Fibroblast of lung (primary cell): ENCODE data around the gene KIAA0232. TPM values are rescaled to one million over a fixed set of nuclear protein-coding genes. Genes with fewer than 3 reads are reported as not detected.

Source experiments
- DNase-seq, 2 donors: peaks; one replicate each; pipeline versions ENCODE4 v3.0.0 to v3.0.0-alpha.2; 2010; ENCODE audit warnings: low read depth in 2 of 2
- H2AFZ ChIP-seq: 2 replicates; pipeline ENCODE4 v1.5.1; 2012; ENCODE audit warnings: low read length, control low read depth, inconsistent platforms
- H3K27ac ChIP-seq: 2 replicates; pipeline ENCODE4 v1.5.1; 2011; ENCODE audit warnings: low read length, control low read depth; ENCODE audit not compliant: insufficient read depth
- H3K27me3 ChIP-seq: 2 replicates; pipeline ENCODE4 v1.5.1; 2011; ENCODE audit warnings: mild to moderate bottlenecking, low read length; ENCODE audit not compliant: control insufficient read depth, insufficient read depth
- H3K36me3 ChIP-seq: 2 replicates; pipeline ENCODE4 v1.5.1; 2011; ENCODE audit warnings: low read length; ENCODE audit not compliant: control insufficient read depth, insufficient read depth
- H3K4me1 ChIP-seq: 2 replicates; pipeline ENCODE4 v1.5.1; 2011; ENCODE audit warnings: low read length; ENCODE audit not compliant: control insufficient read depth, insufficient read depth; ENCODE audit errors: extremely low read depth
- H3K4me2 ChIP-seq: 2 replicates; pipeline ENCODE4 v1.5.1; 2011; ENCODE audit warnings: low read length, control low read depth; ENCODE audit not compliant: insufficient read depth; ENCODE audit errors: extremely low read depth
- H3K4me3 ChIP-seq, 4 experiments: fragments of 200-600 bp in 1 of 4; sonication (generic) in 1 of 4; replicated peaks in 1 of 4; 2 replicates each; pipeline ENCODE4 v1.5.1; 2011 to 2016; ENCODE audit warnings: low read length in 4 of 4, low read depth in 3 of 4, mild to moderate bottlenecking in 3 of 4, control low read depth in 2 of 4, inconsistent platforms in 1 of 4, mixed read lengths in 1 of 4; ENCODE audit not compliant: insufficient read depth in 1 of 4; ENCODE audit errors: control extremely low read depth in 1 of 4
- H3K79me2 ChIP-seq: 2 replicates; pipeline ENCODE4 v1.5.1; 2012; ENCODE audit warnings: mild to moderate bottlenecking, low read length, inconsistent platforms; ENCODE audit not compliant: control insufficient read depth, insufficient read depth
- H3K9ac ChIP-seq: 2 replicates; pipeline ENCODE4 v1.5.1; 2011; ENCODE audit warnings: mild to moderate bottlenecking, low read length, control low read depth; ENCODE audit not compliant: insufficient read depth
- H3K9me3 ChIP-seq: 2 replicates; pipeline ENCODE4 v1.5.1; 2012; ENCODE audit warnings: low read depth, low read length; ENCODE audit not compliant: control insufficient read depth, insufficient read depth
- H4K20me1 ChIP-seq: 2 replicates; pipeline ENCODE4 v1.5.1; 2011; ENCODE audit warnings: low read length; ENCODE audit not compliant: control insufficient read depth, insufficient read depth; ENCODE audit errors: extremely low read depth
- CTCF ChIP-seq, 2 donors: IDR thresholded peaks in 1 of 2; conservative IDR thresholded peaks in 1 of 2; 1 replicate in 1 of 2; 2 replicates in 1 of 2; pipeline ENCODE4 v1.5.1; 2011 to 2012; ENCODE audit warnings: low read length in 2 of 2, control low read depth in 1 of 2, inconsistent platforms in 1 of 2, low read depth in 1 of 2, mild to moderate bottlenecking in 1 of 2
- EZH2 ChIP-seq: IDR thresholded peaks from 2 replicates; pipeline ENCODE4 v1.5.1; 2012; ENCODE audit warnings: low read length, control low read depth, mild to moderate bottlenecking; ENCODE audit errors: missing control alignments
- polyA plus RNA-seq, 2 donors: library from polyadenylated mRNA; depleted of rRNA in 1 of 2; stranded (reverse) in 1 of 2; unstranded in 1 of 2; fragments of >200 nt; gene quantifications; 2 replicates each; pipeline ENCODE4 v1.2.1, GENCODE V29; 2011 to 2012; ENCODE audit warnings: missing spikeins in 1 of 2
- total RNA-seq: library from RNA; depleted of rRNA; stranded (reverse); fragments of >200 nt; gene quantifications from 2 replicates; pipeline ENCODE4 v1.2.1, GENCODE V29; 2014

The KIAA0232 gene
- total and polyA plus RNA-seq, 2 donors (not counting 1 experiment from before 2014, with no cell fraction given): 18.0 to 18.8 TPM

- no peak overlapping the region for H3K9ac ChIP-seq
- H3K4me2 ChIP-seq: no peak overlapping the region
- peaks cover 3% of the 10 kb centered on the region for H3K36me3 ChIP-seq
- H3K79me2 ChIP-seq: no peaks in the 10 kb centered on the region
- H3K27ac ChIP-seq: no peak overlapping the region
- H3K4me3 ChIP-seq: no peak overlapping the region
- no peak overlapping the region for H2AFZ ChIP-seq
- no peak for DNase-seq
- peaks cover 2% of the 10 kb centered on the region for H3K4me1 ChIP-seq
- TF ChIP-seq CTCF (conservative IDR thresholded peaks at IDR 0.05 in 1 of 2, IDR thresholded peaks at IDR 0.05 in 1 of 2; ENCODE audit: low read depth in 1 of 2, low read length in 2 of 2) (no peak), EZH2 (no peak)
- H3K9me3 ChIP-seq: no peaks in the 10 kb centered on the region
- no peaks in the 10 kb centered on the region for H4K20me1 ChIP-seq
- H3K27me3 ChIP-seq: no peaks in the 10 kb centered on the region
Measured at GRCh38 chr4:6923507-6923906, 141.0 kb downstream of the KIAA0232 start.

- no peaks in the 10 kb centered on the region for H3K27me3 ChIP-seq
- no peak overlapping the region for H3K4me3 ChIP-seq
- TF ChIP-seq CTCF (conservative IDR thresholded peaks at IDR 0.05 in 1 of 2, IDR thresholded peaks at IDR 0.05 in 1 of 2; ENCODE audit: low read depth in 1 of 2, low read length in 2 of 2) (no peak), EZH2 (no peak)
- H3K79me2 ChIP-seq: no peaks in the 10 kb centered on the region
- no peak overlapping the region for H3K9ac ChIP-seq
- H3K4me1 ChIP-seq: peaks cover 2% of the 10 kb centered on the region
- H4K20me1 ChIP-seq: no peaks in the 10 kb centered on the region
- H3K27ac ChIP-seq: no peak overlapping the region
- no peaks in the 10 kb centered on the region for H3K9me3 ChIP-seq
- no peak for DNase-seq
- H3K4me2 ChIP-seq: no peak overlapping the region
- peaks cover 3% of the 10 kb centered on the region for H3K36me3 ChIP-seq
- H2AFZ ChIP-seq: no peak overlapping the region
Measured at GRCh38 chr4:6924361-6924779, 141.8 kb downstream of the KIAA0232 start.

- peaks cover 2% of the 10 kb centered on the region for H3K4me1 ChIP-seq
Measured at GRCh38 chr4:6925357-6925836, 142.9 kb downstream of the KIAA0232 start.

More at GRCh38 chr4:6925357-6925836, 142.9 kb downstream of the KIAA0232 start:
- Histone ChIP-seq H3K4me3 (no peak overlapping the region), H3K27ac (no peak overlapping the region), H3K9me3 (no peaks in the 10 kb centered on the region), H3K4me2 (no peak overlapping the region), H3K36me3 (peaks cover 3% of the 10 kb centered on the region), H3K27me3 (no peaks in the 10 kb centered on the region), H2AFZ (no peak overlapping the region), H3K9ac (no peak overlapping the region), H3K79me2 (no peaks in the 10 kb centered on the region), H4K20me1 (no peaks in the 10 kb centered on the region)
- no peak for DNase-seq
- TF ChIP-seq CTCF (conservative IDR thresholded peaks at IDR 0.05 in 1 of 2, IDR thresholded peaks at IDR 0.05 in 1 of 2; ENCODE audit: low read depth in 1 of 2, low read length in 2 of 2) (no peak), EZH2 (no peak)
